Measurements from ENCODE around the gene MRPS12. TPM values are rescaled to one million over a fixed set of nuclear protein-coding genes. Genes with fewer than 3 reads are reported as not detected.

The MRPS12 gene
- total RNA-seq, 1 donor from 2014 or later = 27.7 TPM

DNA sequence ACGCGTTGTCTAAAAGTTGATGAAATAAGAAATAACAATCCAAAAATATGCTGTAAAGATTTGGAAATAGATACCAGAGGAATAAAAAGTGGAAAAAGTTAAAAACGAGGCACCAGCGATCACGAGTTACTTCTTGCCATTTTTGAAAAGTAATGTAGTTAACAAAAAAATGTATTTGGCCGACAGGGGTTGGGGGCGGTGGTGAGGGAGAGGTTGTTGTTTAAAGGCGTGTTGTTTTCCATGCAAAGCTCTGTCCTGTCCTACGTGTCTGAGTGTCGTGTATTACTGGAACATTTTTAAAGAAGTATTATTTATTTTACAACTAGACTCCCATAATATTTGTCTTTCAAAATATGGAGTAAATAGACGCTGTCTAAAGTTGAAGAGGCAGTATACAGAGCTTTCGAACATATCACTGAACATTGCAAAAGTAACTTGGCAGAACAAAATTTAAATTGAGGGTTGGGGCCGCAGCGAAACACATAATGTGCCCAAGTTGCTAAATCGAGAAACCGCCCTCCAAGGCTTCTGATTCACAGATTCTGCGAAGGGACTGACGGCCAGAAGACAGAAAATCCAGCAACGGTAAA is 44.0 kb downstream of the MRPS12 start:
- peak; percentile 48 for TF ChIP-seq CTCF (IDR thresholded peaks at IDR 0.05)
- Mint-ChIP-seq H3K27me3 (ENCODE audit: low read depth) (no peaks in the 10 kb centered on the region), H3K4me3 (ENCODE audit: unreplicated experiment) (peak overlapping the region; percentile 84), H3K4me1 (ENCODE audit: low read depth) (peaks cover 22% of the 10 kb centered on the region), H3K9me3 (ENCODE audit: low read depth) (no peaks in the 10 kb centered on the region), H3K36me3 (ENCODE audit: low read depth) (peaks cover 4% of the 10 kb centered on the region), H3K27ac (ENCODE audit: unreplicated experiment) (peak overlapping the region; percentile 92)
- DNase-seq (ENCODE audit: low spot score) = no peak

- Mint-ChIP-seq H3K9me3 (ENCODE audit: low read depth) (no peaks in the 10 kb centered on the region), H3K4me1 (ENCODE audit: low read depth) (peaks cover 22% of the 10 kb centered on the region), H3K27ac (ENCODE audit: unreplicated experiment) (peak within 1 kb of the TSS; percentile 99), H3K4me3 (ENCODE audit: unreplicated experiment) (peak within 1 kb of the TSS; percentile 90), H3K27me3 (ENCODE audit: low read depth) (no peaks in the 10 kb centered on the region), H3K36me3 (ENCODE audit: low read depth) (peaks cover 4% of the 10 kb centered on the region)
- TF ChIP-seq CTCF (IDR thresholded peaks at IDR 0.05) = no peak
- no peak for DNase-seq (ENCODE audit: low spot score)
Measured at GRCh38 chr19:38975214-38975860, 44.6 kb downstream of the MRPS12 start, which contains the start of gene FBXO17. Gene FBXO17 (minus strand): TSS chr19:38975742. CDS start chr19:38950319, 25,423 bp downstream.

DNA sequence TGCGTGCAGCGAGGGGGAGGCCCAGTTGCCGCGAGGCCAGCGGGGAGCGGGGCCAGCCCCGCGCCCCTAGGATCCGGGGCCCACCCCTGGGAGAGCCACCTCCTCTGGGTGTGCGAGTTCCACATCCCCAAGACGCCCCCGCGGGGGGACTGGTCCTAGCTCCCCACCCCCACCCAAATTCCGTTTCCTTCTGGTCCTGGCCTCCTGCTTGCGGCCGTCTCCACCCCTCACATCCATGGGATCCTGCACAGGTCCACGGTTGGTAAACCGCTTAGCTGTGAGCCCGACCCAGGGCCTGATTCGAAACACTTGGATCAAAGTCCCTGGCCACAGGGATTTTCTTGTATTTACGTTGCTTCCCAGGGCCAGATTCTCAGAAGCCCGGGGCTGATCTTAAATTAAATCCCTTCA is 45.1 kb downstream of the MRPS12 start:
- Mint-ChIP-seq H3K4me1 (ENCODE audit: low read depth) (peaks cover 22% of the 10 kb centered on the region), H3K9me3 (ENCODE audit: low read depth) (no peaks in the 10 kb centered on the region), H3K4me3 (ENCODE audit: unreplicated experiment) (peak overlapping the region; percentile 90), H3K27ac (ENCODE audit: unreplicated experiment) (peak overlapping the region; percentile 99), H3K36me3 (ENCODE audit: low read depth) (peaks cover 4% of the 10 kb centered on the region), H3K27me3 (ENCODE audit: low read depth) (no peaks in the 10 kb centered on the region)
- TF ChIP-seq CTCF (IDR thresholded peaks at IDR 0.05) = no peak
- no peak for DNase-seq (ENCODE audit: low spot score)

- no peak overlapping the region for H3K4me3 Mint-ChIP-seq (ENCODE audit: unreplicated experiment)
- no peaks in the 10 kb centered on the region for H3K36me3 Mint-ChIP-seq (ENCODE audit: low read depth)
- no peaks in the 10 kb centered on the region for H3K9me3 Mint-ChIP-seq (ENCODE audit: low read depth)
- H3K27ac Mint-ChIP-seq (ENCODE audit: unreplicated experiment) = no peak overlapping the region
- DNase-seq (ENCODE audit: low spot score) = no peak
- no peaks in the 10 kb centered on the region for H3K27me3 Mint-ChIP-seq (ENCODE audit: low read depth)
- H3K4me1 Mint-ChIP-seq (ENCODE audit: low read depth) = peaks cover 22% of the 10 kb centered on the region
- no peak for TF ChIP-seq CTCF (IDR thresholded peaks at IDR 0.05)
Measured at GRCh38 chr19:38977445-38978325, 46.9 kb downstream of the MRPS12 start.

DNA sequence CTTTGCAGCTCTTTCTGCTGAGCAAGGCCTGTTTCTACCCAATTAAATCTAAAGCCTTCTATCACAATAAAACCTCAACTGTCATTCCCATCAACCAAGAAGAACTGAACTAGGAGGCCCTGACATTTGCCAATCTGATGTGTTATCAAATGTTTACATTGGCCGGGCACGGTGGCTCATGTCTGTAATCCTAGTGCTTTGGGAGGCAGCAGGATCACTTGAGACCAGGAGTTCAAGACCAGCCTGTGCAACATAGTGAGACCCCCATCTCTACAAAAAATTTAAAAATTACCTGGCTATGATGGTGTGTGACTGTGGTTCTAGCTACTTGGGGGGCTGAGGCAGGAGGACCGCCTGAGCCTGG is 47.6 kb downstream of the MRPS12 start:
- Mint-ChIP-seq H3K9me3 (ENCODE audit: low read depth) (no peaks in the 10 kb centered on the region), H3K4me3 (ENCODE audit: unreplicated experiment) (no peak overlapping the region), H3K27me3 (ENCODE audit: low read depth) (no peaks in the 10 kb centered on the region), H3K4me1 (ENCODE audit: low read depth) (peaks cover 22% of the 10 kb centered on the region), H3K36me3 (ENCODE audit: low read depth) (no peaks in the 10 kb centered on the region), H3K27ac (ENCODE audit: unreplicated experiment) (no peak overlapping the region)
- DNase-seq (ENCODE audit: low spot score) = no peak
- TF ChIP-seq CTCF (IDR thresholded peaks at IDR 0.05) = no peak

Data from chondrocyte (in vitro differentiated cells).